ENCODE measurements around the gene SNPH. TPM values are rescaled to one million over a fixed set of nuclear protein-coding genes. Genes with fewer than 3 reads are reported as not detected.

SNPH gene
- total and polyA plus RNA-seq, 2 of the 4 experiments (the other 2 are of a cell fraction) = 3.1 to 4.5 TPM

- Histone ChIP-seq H3K4me2 (ENCODE audit: low read depth, low read length) (no peak overlapping the region), H3K9me1 (ENCODE audit: insufficient read depth, low read length) (peaks cover 25% of the 10 kb centered on the region), H4K20me1 (ENCODE audit: insufficient read depth, low read length) (peaks cover 20% of the 10 kb centered on the region; the same call in 1 of the 2 replicates), H3K14ac (replicated peaks; ENCODE audit: low read depth, low read length) (no peak overlapping the region), H3K36me3 (ENCODE audit: control insufficient read depth, insufficient read depth, low read length) (no peaks in the 10 kb centered on the region; the same call in 1 of the 2 replicates), H4K8ac (ENCODE audit: low read depth in 2 of 2, low read length in 2 of 2) (no peak overlapping the region), H2AFZ (replicated peaks; ENCODE audit: low read length, poor library complexity) (no peak overlapping the region), H2AK9ac (replicated peaks; ENCODE audit: low read depth, low read length, poor library complexity) (no peak overlapping the region), H3K27ac (ENCODE audit: insufficient read depth, low read length) (no peak overlapping the region), H3K4me1 (ENCODE audit: control insufficient read depth, insufficient read depth, low read length) (peaks cover 8% of the 10 kb centered on the region; the same call in 1 of the 2 replicates), H3K18ac (ENCODE audit: low read depth, low read length) (no peak overlapping the region), H3K27me3 (ENCODE audit: control insufficient read depth, insufficient read depth, low read length) (no peaks in the 10 kb centered on the region), H3K79me1 (ENCODE audit: low read depth in 1 of 2, low read length in 2 of 2) (peaks cover 14 to 26% of the 10 kb centered on the region in 2 experiments), H4K91ac (ENCODE audit: insufficient read depth, low read depth, low read length) (no peak overlapping the region), H3K9me3 (ENCODE audit: control insufficient read depth, insufficient read depth, low read length) (no peaks in the 10 kb centered on the region), H4K5ac (ENCODE audit: low read depth, low read length) (no peak overlapping the region), H3K23ac (ENCODE audit: low read depth, low read length) (no peak overlapping the region), H3K4ac (ENCODE audit: low read depth, low read length) (no peak overlapping the region), H3K4me3 (ENCODE audit: insufficient read depth, low read depth, low read length) (no peak overlapping the region), H2BK120ac (ENCODE audit: low read depth, low read length) (no peak overlapping the region), H2AK5ac (ENCODE audit: low read depth, low read length) (no peak overlapping the region), H2BK5ac (ENCODE audit: low read depth, low read length, poor library complexity, severe bottlenecking) (no peak overlapping the region), H2BK20ac (ENCODE audit: low read depth, low read length) (no peak overlapping the region), H3K56ac (ENCODE audit: extremely low read depth, insufficient read depth, low read length) (no peak overlapping the region), H2BK15ac (ENCODE audit: low read depth, low read length) (no peak overlapping the region), H3K9ac (ENCODE audit: low read depth, low read length) (no peak overlapping the region)
- TF ChIP-seq CEBPB (IDR thresholded peaks at IDR 0.05; ENCODE audit: low read depth, low read length) = no peak
- no peak for TF ChIP-seq USF2 (IDR thresholded peaks at IDR 0.05; ENCODE audit: low read depth, low read length)
- no peak for TF ChIP-seq MXI1 (IDR thresholded peaks at IDR 0.05; ENCODE audit: borderline replicate concordance, low read depth, low read length)
- TF ChIP-seq CHD1 (IDR thresholded peaks at IDR 0.05; ENCODE audit: low read depth, low read length) = no peak
- TF ChIP-seq ELK1 (IDR thresholded peaks at IDR 0.05; ENCODE audit: borderline replicate concordance, low read depth, low read length) = no peak
- no peak for TF ChIP-seq RCOR1 (IDR thresholded peaks at IDR 0.05; ENCODE audit: insufficient replicate concordance, low read length)
- no peak for TF ChIP-seq FOS (IDR thresholded peaks at IDR 0.05; ENCODE audit: low read depth, low read length)
- no peak for TF ChIP-seq SMC3 (IDR thresholded peaks at IDR 0.05; ENCODE audit: low read depth, low read length)
- ATAC-seq (ENCODE audit: low read depth) (no peak), DNase-seq (no peak)
- ChIA-PET CTCF (no interaction called here), POLR2A (ENCODE audit: unreplicated experiment) (no interaction called here)
- intact Hi-C loops (cut with micrococcal nuclease) = no loop called here
- in situ Hi-C loops (cut with MboI; ENCODE audit: low sequenced_read_pairs) = no loop called here
- dilution Hi-C loops (cut with HindIII; ENCODE audit: low sequenced_read_pairs, unreplicated experiment) = no loop called here
- WGBS, 2 experiments (ENCODE audit: extremely low coverage in 2 of 2, insufficient read length in 1 of 2) = 61% methylated on average over 3 of the region's 7 CpGs; no CpG with 5 or more reads in 1 of the 2 experiments
- BruUV-seq (replicated peaks) = no TSS peak
Measured at GRCh38 chr20:1281279-1282057, 15.4 kb downstream of the SNPH start.

All from IMR-90 (cell line).